HEK293 (cell line): ENCODE results near the gene WIPI1.

ENCODE experiments used
- CTCF ChIP-seq: fragments of 450-650 bp; formaldehyde crosslinking; IDR thresholded peaks from 2 replicates; pipeline ENCODE4 v1.5.1; 2016; ENCODE audit warnings: missing biosample characterization, missing genetic modification characterization
- PATZ1 ChIP-seq: fragments of 450-650 bp; formaldehyde crosslinking; IDR thresholded peaks from 2 replicates; pipeline ENCODE4 v1.5.1; 2016; ENCODE audit warnings: missing biosample characterization, missing genetic modification characterization
- YY1 ChIP-seq: fragments of 450-650 bp; formaldehyde crosslinking; IDR thresholded peaks from 2 replicates; pipeline ENCODE4 v1.5.1; 2018; ENCODE audit warnings: missing biosample characterization, missing genetic modification characterization
- ZBTB44 ChIP-seq: fragments of 450-650 bp; IDR thresholded peaks from 2 replicates; pipeline ENCODE4 v1.5.1; 2018; ENCODE audit warnings: missing biosample characterization, mild to moderate bottlenecking, missing genetic modification characterization
- ZNF354C ChIP-seq: fragments of 450-650 bp; formaldehyde crosslinking; IDR thresholded peaks from 2 replicates; pipeline ENCODE4 v1.5.1; 2016; ENCODE audit warnings: missing biosample characterization, missing genetic modification characterization, low read depth, borderline replicate concordance
- ZNF529 ChIP-seq: fragments of 450-650 bp; formaldehyde crosslinking; IDR thresholded peaks from 2 replicates; pipeline ENCODE4 v1.5.1; 2017; ENCODE audit warnings: missing genetic modification characterization, missing biosample characterization; ENCODE audit not compliant: insufficient replicate concordance

- TF ChIP-seq CTCF (no peak), YY1 (tag by site-specific recombination) (no peak), ZNF354C (no peak), PATZ1 (tag by site-specific recombination) (no peak), ZNF529 (tag by site-specific recombination) (no peak), ZBTB44 (tag by site-specific recombination) (no peak)
Measured at GRCh38 chr17:68432086-68432864, 25.0 kb downstream of the WIPI1 start.
